CD4-positive, alpha-beta memory T cell (primary cell): ENCODE results near the gene SEPTIN2. TPM values are rescaled to one million over a fixed set of nuclear protein-coding genes. Genes with fewer than 3 reads are reported as not detected.

Source experiments
- CTCF ChIA-PET: fragments of 350-600 bp; sonication (Branson Sonifier 250); formaldehyde crosslinking; loops from one replicate; lab custom pipeline; 2021; ENCODE audit warnings: inconsistent platforms; ENCODE audit not compliant: partially characterized antibody; lab: Charles Lee
- POLR2A ChIA-PET: fragments of 350-600 bp; sonication (Branson Sonifier 250); formaldehyde crosslinking; loops from one replicate; lab custom pipeline; 2021; ENCODE audit not compliant: partially characterized antibody; lab: Charles Lee
- DNase-seq, 5 donors: peaks; one replicate each; pipeline versions ENCODE4 v3.0.0 to v3.0.0-alpha.2; 2020 to 2022; ENCODE audit warnings: mixed read lengths in 1 of 5
- H3K27ac ChIP-seq: one replicate; pipeline ENCODE4 v1.7.0; 2013; ENCODE audit warnings: low read depth, low read length
- H3K27me3 ChIP-seq: 2 replicates; pipeline ENCODE4 v1.7.0; 2013; ENCODE audit warnings: mild to moderate bottlenecking, low read length, moderate library complexity; ENCODE audit not compliant: insufficient read depth
- H3K36me3 ChIP-seq: 2 replicates; pipeline ENCODE4 v1.7.0; 2013; ENCODE audit warnings: mild to moderate bottlenecking, low read length, moderate library complexity; ENCODE audit not compliant: insufficient read depth
- H3K4me1 ChIP-seq: 2 replicates; pipeline ENCODE4 v1.7.0; 2013; ENCODE audit warnings: mild to moderate bottlenecking, low read length, moderate library complexity; ENCODE audit not compliant: insufficient read depth
- H3K4me3 ChIP-seq, 2 donors: one replicate each; pipeline ENCODE4 v1.7.0; 2013; ENCODE audit warnings: low read length in 2 of 2, mild to moderate bottlenecking in 1 of 2
- H3K9me3 ChIP-seq, 2 donors: one replicate each; pipeline ENCODE4 v1.7.0; 2013; ENCODE audit warnings: low read length in 2 of 2, control low read depth in 1 of 2; ENCODE audit not compliant: control insufficient read depth in 1 of 2
- H3K27ac Mint-ChIP-seq, 7 donors: one replicate each; pipeline ENCODE4 v1.8.0; 2020 to 2021; ENCODE audit warnings: mixed read lengths in 7 of 7, mild to moderate bottlenecking in 6 of 7, inconsistent platforms in 3 of 7, moderate library complexity in 3 of 7
- H3K27me3 Mint-ChIP-seq, 2 donors: one replicate each; pipeline ENCODE4 v1.8.0; 2020 to 2021; ENCODE audit warnings: mixed read lengths in 2 of 2
- H3K36me3 Mint-ChIP-seq, 2 donors: one replicate each; pipeline ENCODE4 v1.8.0; 2020 to 2021; ENCODE audit warnings: mixed read lengths in 2 of 2, inconsistent platforms in 1 of 2, mild to moderate bottlenecking in 1 of 2
- H3K4me1 Mint-ChIP-seq, 4 donors: one replicate each; pipeline ENCODE4 v1.8.0; 2020 to 2021; ENCODE audit warnings: mixed read lengths in 4 of 4, mild to moderate bottlenecking in 1 of 4
- H3K4me3 Mint-ChIP-seq, 8 donors: one replicate each; pipeline ENCODE4 v1.8.0; 2020 to 2021; ENCODE audit warnings: mixed read lengths in 8 of 8, mild to moderate bottlenecking in 7 of 8, moderate library complexity in 6 of 8, inconsistent platforms in 3 of 8
- H3K9me3 Mint-ChIP-seq, 8 donors: one replicate each; pipeline ENCODE4 v1.8.0; 2020 to 2021; ENCODE audit warnings: mixed read lengths in 8 of 8, mild to moderate bottlenecking in 5 of 8, inconsistent platforms in 3 of 8, moderate library complexity in 1 of 8
- intact Hi-C: fragments of 100-400 bp; cut with micrococcal nuclease; formaldehyde crosslinking; loops from one replicate; pipeline ENCODE4 v1.15.1; 2023
- polyA plus RNA-seq, 2 donors: library from polyadenylated mRNA; unstranded; fragments of 300-500 nt; fragmentation: Illumina TruSeq; gene quantifications; one replicate each; pipeline ENCODE4 v1.2.3, GENCODE V29; 2021
- total RNA-seq, 2 experiments: library from RNA; stranded (reverse); gene quantifications; one replicate each; pipeline ENCODE4 v1.2.3, GENCODE V29; 2021

Gene SEPTIN2
- total RNA-seq = 100 to 1,000 TPM; 332 to 362 TPM
- polyA plus RNA-seq = 100 to 1,000 TPM; 187 to 249 TPM

GRCh38 chr2:241315879-241316631 is at the start of gene SEPTIN2:
SEPTIN2 (plus strand) TSS chr2:241315925; CDS start chr2:241324233, 8,308 bp downstream.
- DNase-seq = peak; percentile 86 to 92 (median 89)
- peak within 1 kb of the TSS; percentile 87 for H3K4me3 ChIP-seq
- peak within 1 kb of the TSS; percentile 98 to 100 (median 99) for H3K27ac Mint-ChIP-seq
- peaks cover 82% of the 10 kb centered on the region for H3K4me1 ChIP-seq
- intact Hi-C loops = loop anchor here (1.0 to 10.0 kb wide), 12 partner anchors 17 to 751 kb away; partner anchors contain the start of genes ATG4B, DUSP28, FARP2 and MTERF4
- peak within 1 kb of the TSS; percentile 96 for H3K27ac ChIP-seq
- no peaks in the 10 kb centered on the region for H3K36me3 ChIP-seq
- H3K9me3 ChIP-seq = no peaks in the 10 kb centered on the region
- peak within 1 kb of the TSS; percentile 94 to 100 (median 98) for H3K4me3 Mint-ChIP-seq
- ChIA-PET POLR2A (interaction anchor here (0.7 to 4.1 kb wide), 27 partner anchors 10 to 755 kb away, joined by 3 to 46 read pairs (median 4); partner anchors contain the start of genes ATG4B, CAPN10, D2HGDH and DTYMK), CTCF (interaction anchor here (2.4 to 3.2 kb wide), 2 partner anchors 17 to 216 kb away, joined by 5 to 14 read pairs; no protein-coding TSS in a partner anchor)
- peaks cover 2 to 41% of the 10 kb centered on the region in 2 donors for H3K36me3 Mint-ChIP-seq
- peaks cover 0 to 1% of the 10 kb centered on the region in 2 donors for H3K27me3 Mint-ChIP-seq
- H3K4me1 Mint-ChIP-seq = peaks cover 52 to 92% (median 69%) of the 10 kb centered on the region in 4 donors
- no peaks in the 10 kb centered on the region for H3K27me3 ChIP-seq
- H3K9me3 Mint-ChIP-seq = no peaks in the 10 kb centered on the region

DNA sequence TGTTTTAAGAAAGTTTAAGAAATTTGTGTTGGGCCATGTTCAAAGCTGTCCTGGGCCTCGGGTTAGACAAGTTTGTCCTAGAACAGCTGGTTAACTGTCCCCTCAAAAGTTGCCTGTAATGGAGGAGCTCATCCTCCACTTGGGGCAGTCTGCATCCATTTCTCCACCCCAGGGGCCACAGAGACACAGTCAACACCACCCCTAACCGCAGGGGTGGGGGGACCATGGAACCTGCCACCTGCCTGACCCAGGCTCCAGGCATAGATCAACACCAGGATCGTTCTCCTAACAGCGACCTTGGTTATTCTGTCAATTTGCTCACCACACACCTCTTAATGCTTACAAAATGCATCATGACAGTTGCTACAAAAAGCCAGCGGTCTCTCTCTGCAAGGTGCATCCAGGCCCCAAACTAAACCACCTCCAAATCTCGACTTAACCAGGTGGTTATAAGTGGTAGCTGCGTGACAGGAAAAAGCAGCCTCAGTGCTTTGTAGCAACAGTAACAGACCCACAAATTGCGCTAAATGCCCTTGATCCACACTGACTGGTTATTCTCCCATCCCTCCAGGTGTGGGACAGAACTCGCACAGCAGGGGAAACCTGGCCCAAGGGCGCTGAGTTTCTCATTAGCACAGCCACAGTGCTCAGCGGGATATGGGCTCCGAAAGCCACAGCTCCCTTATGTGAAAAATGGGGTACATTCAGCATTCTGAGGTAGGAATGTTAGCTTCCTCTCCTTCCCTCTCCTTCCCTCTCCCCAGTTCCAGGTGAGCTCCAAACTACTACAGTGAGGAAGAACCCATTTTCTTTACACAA is 48.3 kb upstream of the SEPTIN2 start:
- Histone ChIP-seq H3K4me3 (no peak overlapping the region), H3K36me3 (peaks cover 29% of the 10 kb centered on the region), H3K9me3 (no peaks in the 10 kb centered on the region), H3K27ac (no peak overlapping the region), H3K4me1 (peaks cover 16% of the 10 kb centered on the region), H3K27me3 (no peaks in the 10 kb centered on the region)
- POLR2A ChIA-PET = no interaction called here
- no peak for DNase-seq
- Mint-ChIP-seq H3K4me3 (no peak overlapping the region), H3K36me3 (peaks cover 27 to 56% of the 10 kb centered on the region in 2 donors), H3K27me3 (no peaks in the 10 kb centered on the region), H3K9me3 (peaks cover 0 to 1% (median 0%) of the 10 kb centered on the region in 8 donors), H3K4me1 (peaks cover 13 to 28% (median 22%) of the 10 kb centered on the region in 4 donors), H3K27ac (peak overlapping the region in 2 of 7 donors; percentile 63 to 75)
- intact Hi-C loops = no loop called here
- CTCF ChIA-PET = interaction anchor here (1.2 to 2.2 kb wide), 2 partner anchors 10 to 24 kb away, joined by 3 to 8 read pairs; no protein-coding TSS in a partner anchor

- Mint-ChIP-seq H3K4me3 (peak overlapping the region in 2 of 8 donors; percentile 8 to 61), H3K36me3 (peaks cover 19 to 49% of the 10 kb centered on the region in 2 donors), H3K27ac (peak overlapping the region in 2 of 7 donors; percentile 25 to 65), H3K4me1 (peaks cover 18 to 32% (median 25%) of the 10 kb centered on the region in 4 donors), H3K27me3 (no peaks in the 10 kb centered on the region), H3K9me3 (peaks cover 0 to under 1% (median 0%) of the 10 kb centered on the region in 8 donors)
- intact Hi-C loops = no loop called here
- H3K36me3 ChIP-seq = peaks cover 21% of the 10 kb centered on the region
- no peak overlapping the region for H3K27ac ChIP-seq
- H3K9me3 ChIP-seq = no peaks in the 10 kb centered on the region
- no peak for DNase-seq
- H3K4me3 ChIP-seq = no peak overlapping the region
- no peaks in the 10 kb centered on the region for H3K27me3 ChIP-seq
- POLR2A ChIA-PET = no interaction called here
- CTCF ChIA-PET = interaction anchor here (2.2 kb wide), 1 partner anchor 10 kb away, joined by 8 read pairs; no protein-coding TSS in a partner anchor
- peaks cover 21% of the 10 kb centered on the region for H3K4me1 ChIP-seq
Measured at GRCh38 chr2:241268306-241268705, 47.4 kb upstream of the SEPTIN2 start.

DNA sequence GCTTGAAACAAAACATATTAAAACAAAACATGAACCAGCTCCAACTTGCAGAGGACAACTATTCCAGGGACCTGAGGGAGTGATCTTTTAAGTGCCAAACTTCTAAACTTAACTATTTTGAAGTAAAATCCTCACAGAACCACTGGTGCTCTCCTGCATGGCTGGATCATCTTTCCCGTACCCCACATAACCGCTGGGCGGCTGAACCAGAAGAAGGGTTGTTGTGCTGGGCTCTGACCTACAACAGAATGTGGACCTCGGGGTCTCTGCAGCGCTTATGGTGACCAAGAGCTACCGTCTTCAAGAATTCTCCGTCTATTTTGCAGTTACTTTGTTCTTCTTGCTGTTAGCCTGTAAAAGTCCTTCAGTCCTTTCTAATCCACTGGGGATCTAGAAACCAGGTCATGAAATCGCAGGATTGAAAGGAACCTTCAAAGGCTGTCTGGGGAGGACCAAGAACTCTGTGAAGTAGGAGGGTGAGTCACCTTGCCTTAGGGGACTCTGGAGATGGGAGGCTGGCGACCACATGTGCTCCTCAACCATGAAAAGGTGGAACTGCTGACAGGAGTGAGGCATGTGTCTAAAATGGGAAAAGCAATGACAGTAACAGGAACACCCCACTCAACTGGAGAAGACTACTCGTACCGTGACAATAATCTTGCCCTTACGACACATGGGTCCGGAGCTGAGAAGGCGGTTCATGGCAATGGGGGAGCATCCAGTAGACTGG is 46.8 kb upstream of the SEPTIN2 start:
- POLR2A ChIA-PET = no interaction called here
- intact Hi-C loops = no loop called here
- no peaks in the 10 kb centered on the region for H3K9me3 Mint-ChIP-seq
- peak overlapping the region in 3 of 7 donors; percentile 4 to 80 (median 45) for H3K27ac Mint-ChIP-seq
- H3K36me3 ChIP-seq = peaks cover 17% of the 10 kb centered on the region
- H3K36me3 Mint-ChIP-seq = peaks cover 13 to 45% of the 10 kb centered on the region in 2 donors
- DNase-seq = no peak
- no peak overlapping the region for H3K27ac ChIP-seq
- CTCF ChIA-PET = interaction anchor here (2.2 kb wide), 1 partner anchor 11 kb away, joined by 8 read pairs; no protein-coding TSS in a partner anchor
- peaks cover 22 to 38% (median 30%) of the 10 kb centered on the region in 4 donors for H3K4me1 Mint-ChIP-seq
- H3K4me3 ChIP-seq = no peak overlapping the region
- no peaks in the 10 kb centered on the region for H3K27me3 ChIP-seq
- H3K9me3 ChIP-seq = no peaks in the 10 kb centered on the region
- no peaks in the 10 kb centered on the region for H3K27me3 Mint-ChIP-seq
- peak overlapping the region in 4 of 8 donors; percentile 10 to 57 (median 34) for H3K4me3 Mint-ChIP-seq
- H3K4me1 ChIP-seq = peaks cover 22% of the 10 kb centered on the region

DNA sequence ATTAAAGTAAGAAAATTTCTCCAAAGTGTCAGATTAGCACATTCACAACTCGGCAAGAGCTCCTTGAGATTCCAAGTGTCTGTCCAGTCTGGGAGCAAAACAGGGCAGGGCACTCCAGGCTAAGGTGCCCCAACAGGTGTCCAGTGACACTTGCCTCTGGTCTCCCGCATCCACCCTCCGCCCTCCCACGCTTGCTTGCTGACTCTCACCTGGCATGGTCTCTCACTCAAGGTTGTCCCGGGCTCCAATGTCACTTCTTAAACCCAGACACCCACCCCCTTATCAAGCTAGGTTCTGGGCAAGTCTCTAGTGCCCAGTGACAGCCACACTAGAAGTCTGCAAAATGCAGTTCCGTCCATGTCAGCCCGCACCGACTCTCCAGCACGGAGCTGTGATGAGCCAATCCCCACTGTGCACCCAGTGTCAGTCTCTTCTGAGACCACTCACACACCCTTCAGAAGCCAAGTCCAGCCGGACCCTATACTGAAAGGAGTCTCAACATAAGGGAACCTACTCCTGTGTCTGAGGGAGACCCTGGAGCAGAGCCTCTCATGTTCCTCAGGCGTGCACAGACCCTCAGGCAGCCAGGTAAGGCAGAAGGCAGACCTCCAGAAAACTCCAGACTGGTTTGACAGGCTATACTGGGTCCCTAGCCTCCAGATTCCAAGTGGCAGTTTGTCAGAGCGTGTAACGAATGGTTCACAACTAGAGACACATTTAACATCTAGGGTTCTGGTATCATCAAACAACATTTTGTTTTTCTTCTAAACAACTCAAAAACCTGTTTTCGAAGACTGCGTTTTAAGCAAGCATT is 45.8 kb upstream of the SEPTIN2 start:
- H3K27ac ChIP-seq = no peak overlapping the region
- Mint-ChIP-seq H3K27me3 (no peaks in the 10 kb centered on the region), H3K27ac (peak overlapping the region in 4 of 7 donors; percentile 29 to 91 (median 66)), H3K4me3 (peak overlapping the region in 4 of 8 donors; percentile 9 to 63 (median 23)), H3K9me3 (no peaks in the 10 kb centered on the region), H3K36me3 (peaks cover 12 to 39% of the 10 kb centered on the region in 2 donors), H3K4me1 (peaks cover 24 to 47% (median 36%) of the 10 kb centered on the region in 4 donors)
- H3K4me1 ChIP-seq = peaks cover 22% of the 10 kb centered on the region
- ChIA-PET POLR2A (interaction anchor here (2.6 kb wide), 1 partner anchor 45 kb away, joined by 12 read pairs; the partner anchor contains the start of genes HDLBP and SEPTIN2), CTCF (no interaction called here)
- no peaks in the 10 kb centered on the region for H3K27me3 ChIP-seq
- H3K4me3 ChIP-seq = no peak overlapping the region
- peaks cover 11% of the 10 kb centered on the region for H3K36me3 ChIP-seq
- H3K9me3 ChIP-seq = no peaks in the 10 kb centered on the region
- no peak for DNase-seq
- intact Hi-C loops = loop anchor here (5.0 kb wide), 1 partner anchor 237 kb away; the partner anchor contains the start of gene STK25
